ENCODE data around the gene WDR1. TPM values are rescaled to one million over a fixed set of nuclear protein-coding genes. Genes with fewer than 3 reads are reported as not detected.

WDR1 gene
- total RNA-seq, 1 donor from 2014 or later, result 507 TPM

GRCh38 chr4:10115797-10116568 lies 616 bp downstream of the WDR1 start:
- intact Hi-C loops (cut with micrococcal nuclease), result loop anchor here (1.0 to 5.0 kb wide), 7 partner anchors 20 to 1356 kb away; partner anchors contain the start of gene ZNF518B

DNA sequence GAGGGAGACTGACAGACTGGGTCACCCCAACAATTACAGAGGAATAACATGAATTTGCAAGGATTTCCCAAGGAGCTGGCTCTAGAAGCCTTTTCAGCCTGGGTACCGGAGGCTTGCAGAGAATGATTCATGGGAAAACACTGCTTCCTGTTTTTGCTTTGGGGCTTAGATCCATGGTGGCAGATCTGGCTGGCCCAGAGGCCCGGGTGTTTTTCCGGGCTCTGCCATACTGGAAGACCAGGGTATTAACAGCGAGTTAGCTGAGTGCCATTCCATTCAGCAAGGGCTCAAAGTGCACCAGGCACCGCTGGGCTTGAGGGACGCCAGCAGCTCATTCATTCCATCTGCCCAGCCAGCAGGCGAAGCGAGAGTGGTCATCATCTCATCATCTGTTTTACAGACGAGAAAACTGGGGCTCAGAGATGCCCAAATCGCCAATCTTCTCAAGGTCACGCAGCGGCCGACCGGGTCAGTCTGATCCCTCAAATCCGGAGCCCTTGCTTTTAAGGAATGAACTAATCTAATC lies 1.3 kb downstream of the WDR1 start:
- intact Hi-C loops (cut with micrococcal nuclease), result loop anchor here (5.0 kb wide), 4 partner anchors 423 to 1357 kb away; no protein-coding TSS in a partner anchor

DNA sequence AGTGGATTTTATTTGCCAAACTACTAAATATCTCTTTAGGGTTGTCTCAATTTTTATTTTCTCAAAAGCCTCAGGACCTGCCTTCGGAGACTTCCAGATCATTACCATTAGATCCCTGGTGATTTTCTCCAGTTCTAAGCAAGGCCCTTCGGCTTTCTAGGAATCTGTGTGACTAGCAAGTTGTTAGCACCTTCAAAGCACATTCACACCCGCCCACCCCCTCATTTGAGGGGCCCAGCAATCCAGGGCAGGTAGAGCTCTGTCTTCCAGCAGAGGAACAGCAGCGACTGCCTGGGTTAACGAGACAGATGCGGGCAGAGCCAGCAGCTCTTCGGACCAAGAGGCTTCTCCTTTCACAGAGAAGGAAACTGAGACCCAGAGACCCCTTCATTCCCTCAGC lies 2.0 kb downstream of the WDR1 start:
- intact Hi-C loops (cut with micrococcal nuclease), result loop anchor here (5.0 kb wide), 4 partner anchors 422 to 1358 kb away; no protein-coding TSS in a partner anchor

GRCh38 chr4:10114147-10114546 lies 2.5 kb downstream of the WDR1 start:
- intact Hi-C loops (cut with micrococcal nuclease), result no loop called here

DNA sequence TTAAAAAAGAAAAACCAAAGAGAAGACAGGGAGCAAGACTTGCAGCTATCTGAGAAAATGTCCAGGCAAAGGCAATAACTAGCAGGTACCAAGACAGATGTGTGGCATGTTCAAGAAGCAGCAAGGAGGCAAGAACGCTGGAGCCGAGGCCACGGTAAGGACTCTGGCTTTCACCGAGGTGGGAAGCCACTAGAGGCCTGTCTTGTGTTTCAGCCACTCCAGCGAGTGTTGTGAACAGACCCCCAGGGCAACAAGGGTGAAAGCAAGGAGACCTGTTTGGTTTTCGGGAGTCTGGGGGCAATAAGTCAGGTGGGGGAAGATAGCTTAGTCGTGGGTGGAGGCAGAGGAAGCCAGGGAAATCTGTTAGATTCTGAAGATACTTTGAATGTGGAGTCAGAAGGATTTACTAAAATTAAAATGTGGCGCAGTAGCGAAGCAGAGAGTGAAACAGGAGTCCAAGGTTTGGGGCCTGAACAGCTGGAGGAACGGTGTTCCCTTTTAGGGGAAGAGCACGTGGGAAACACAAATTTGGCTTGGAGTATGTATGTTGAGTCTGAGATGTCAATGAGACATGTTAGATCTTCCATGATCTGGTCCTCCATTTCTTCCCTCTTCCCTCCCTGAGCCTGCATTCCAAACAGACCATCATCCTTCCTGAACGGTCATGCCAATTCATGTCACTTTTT lies 3.1 kb downstream of the WDR1 start:
- intact Hi-C loops (cut with micrococcal nuclease), result no loop called here

DNA sequence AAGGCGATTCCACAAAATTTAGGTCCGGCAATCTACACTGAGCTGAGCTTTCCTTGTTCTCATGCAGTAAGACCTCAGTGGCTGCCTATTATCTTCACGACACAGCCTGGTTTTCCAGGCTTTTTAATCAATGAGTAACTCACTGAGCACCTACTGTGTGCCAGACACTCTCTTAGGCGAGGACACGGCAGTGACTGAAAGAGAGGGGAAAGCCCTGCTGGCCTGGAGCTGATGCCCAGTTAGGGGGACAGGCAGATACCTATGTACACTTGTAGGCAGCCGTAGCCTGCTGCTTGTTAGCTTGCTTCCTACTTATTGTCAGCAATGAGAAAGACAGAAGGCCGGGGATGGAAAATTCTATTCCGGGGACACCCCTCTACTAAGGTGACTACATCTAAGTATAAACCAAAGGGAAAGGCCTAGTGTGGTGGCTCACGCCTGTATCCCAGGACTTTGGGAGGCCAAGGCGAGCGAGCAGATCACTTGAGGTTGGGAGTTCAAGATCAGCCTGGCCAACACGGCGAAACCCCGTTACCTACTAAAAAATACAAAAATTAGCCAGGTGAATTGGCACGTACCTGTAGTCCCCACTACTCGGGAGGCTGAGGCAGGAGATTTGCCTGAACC lies 3.8 kb downstream of the WDR1 start:
- intact Hi-C loops (cut with micrococcal nuclease), result no loop called here

GRCh38 chr4:10111067-10111801 lies 5.4 kb downstream of the WDR1 start:
- intact Hi-C loops (cut with micrococcal nuclease), result no loop called here

DNA sequence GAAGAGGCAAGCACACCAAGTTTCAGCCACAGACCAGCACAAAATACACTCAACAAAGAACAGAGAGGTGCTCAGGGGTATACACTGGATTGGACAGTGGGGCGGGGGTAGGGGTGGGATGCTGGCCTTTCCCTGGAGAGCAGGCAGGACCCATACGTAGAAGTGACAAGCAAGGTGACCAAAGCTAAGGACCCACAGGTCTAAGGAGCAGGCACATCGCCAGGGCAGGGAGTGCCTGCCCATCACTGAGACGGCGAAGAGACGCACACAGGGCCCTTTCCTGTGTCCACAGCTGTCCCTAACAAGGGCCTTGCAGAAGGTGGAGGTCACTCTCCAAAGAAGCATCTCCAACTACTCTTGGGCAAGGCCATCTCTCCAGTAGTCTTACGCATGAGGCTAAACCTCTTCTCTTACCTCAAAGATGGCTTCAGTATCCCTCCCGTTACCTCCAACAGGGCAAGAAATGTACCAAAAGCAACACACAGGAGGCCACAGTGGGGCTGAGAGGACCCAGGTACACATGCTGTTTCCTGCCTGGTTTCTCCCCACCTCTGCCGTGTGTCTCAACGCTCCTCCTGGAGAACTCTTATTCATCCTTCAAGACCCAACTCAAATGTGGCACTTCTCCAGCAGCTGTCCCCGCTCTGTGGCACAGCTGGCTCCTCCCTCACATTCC lies 6.5 kb downstream of the WDR1 start:
- intact Hi-C loops (cut with micrococcal nuclease), result no loop called here

DNA sequence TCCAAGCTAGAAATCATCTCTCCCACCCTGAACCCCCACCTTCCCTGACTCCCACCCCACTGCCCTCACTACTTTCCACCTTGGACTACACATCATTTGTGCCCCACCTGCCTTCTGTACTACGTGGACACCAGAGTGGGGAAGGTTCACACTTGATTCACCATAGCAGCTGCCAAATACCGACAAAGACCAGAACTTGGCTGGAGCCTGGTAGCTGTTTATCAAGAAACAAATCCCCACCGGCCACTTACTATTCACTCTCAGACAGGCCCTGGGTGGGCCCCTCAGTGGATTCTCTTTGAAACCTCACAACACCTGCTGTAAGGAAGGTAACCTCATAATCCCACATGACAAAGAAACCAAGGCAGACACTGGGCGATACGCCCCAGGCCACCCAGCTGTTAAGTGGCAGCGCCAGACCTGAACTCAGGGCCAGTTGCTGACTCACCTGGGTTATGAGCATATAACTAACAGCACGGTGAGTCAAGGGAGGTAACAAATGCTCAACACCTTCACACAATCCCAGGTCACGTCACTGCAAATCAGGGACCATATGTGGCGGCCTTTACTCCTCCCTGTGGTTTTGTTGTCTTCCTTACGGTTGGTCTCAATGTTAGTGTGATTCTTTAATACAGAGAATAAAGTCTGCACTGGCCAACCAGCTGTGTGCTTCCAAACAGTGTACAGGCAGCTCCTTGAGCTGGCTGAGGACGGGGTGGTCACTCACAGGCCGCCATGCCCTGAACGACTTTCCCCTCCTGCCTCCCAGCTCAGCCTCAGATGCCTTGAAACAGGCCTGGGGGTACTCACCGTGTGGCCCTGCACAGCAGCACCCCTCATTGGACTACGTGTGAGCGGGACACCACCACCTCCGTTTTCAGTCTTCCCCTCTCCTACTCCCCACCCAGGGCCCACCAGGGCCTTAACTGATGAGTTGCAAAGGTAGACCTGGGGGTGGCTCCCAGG lies 7.5 kb downstream of the WDR1 start:
- intact Hi-C loops (cut with micrococcal nuclease), result no loop called here

DNA sequence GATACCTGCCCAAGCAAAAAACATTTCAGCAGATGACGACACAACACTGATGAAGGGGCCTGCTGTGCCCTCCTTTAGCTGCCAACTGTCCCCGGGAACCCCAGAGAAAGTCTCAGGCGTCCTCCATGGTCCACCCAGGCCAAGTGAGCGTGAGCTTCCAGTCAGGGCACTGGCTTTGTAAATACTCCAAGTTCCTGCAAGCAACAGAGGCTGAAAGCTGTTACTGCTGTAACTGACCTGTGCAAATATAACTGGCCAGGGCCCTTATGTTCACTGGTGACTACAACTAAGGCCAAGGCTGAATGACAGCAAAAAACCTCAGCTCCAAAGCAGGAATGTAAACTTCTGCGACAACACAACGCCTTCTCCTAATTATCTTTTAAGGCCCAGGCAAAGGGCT lies 8.2 kb downstream of the WDR1 start:
- intact Hi-C loops (cut with micrococcal nuclease), result no loop called here

DNA sequence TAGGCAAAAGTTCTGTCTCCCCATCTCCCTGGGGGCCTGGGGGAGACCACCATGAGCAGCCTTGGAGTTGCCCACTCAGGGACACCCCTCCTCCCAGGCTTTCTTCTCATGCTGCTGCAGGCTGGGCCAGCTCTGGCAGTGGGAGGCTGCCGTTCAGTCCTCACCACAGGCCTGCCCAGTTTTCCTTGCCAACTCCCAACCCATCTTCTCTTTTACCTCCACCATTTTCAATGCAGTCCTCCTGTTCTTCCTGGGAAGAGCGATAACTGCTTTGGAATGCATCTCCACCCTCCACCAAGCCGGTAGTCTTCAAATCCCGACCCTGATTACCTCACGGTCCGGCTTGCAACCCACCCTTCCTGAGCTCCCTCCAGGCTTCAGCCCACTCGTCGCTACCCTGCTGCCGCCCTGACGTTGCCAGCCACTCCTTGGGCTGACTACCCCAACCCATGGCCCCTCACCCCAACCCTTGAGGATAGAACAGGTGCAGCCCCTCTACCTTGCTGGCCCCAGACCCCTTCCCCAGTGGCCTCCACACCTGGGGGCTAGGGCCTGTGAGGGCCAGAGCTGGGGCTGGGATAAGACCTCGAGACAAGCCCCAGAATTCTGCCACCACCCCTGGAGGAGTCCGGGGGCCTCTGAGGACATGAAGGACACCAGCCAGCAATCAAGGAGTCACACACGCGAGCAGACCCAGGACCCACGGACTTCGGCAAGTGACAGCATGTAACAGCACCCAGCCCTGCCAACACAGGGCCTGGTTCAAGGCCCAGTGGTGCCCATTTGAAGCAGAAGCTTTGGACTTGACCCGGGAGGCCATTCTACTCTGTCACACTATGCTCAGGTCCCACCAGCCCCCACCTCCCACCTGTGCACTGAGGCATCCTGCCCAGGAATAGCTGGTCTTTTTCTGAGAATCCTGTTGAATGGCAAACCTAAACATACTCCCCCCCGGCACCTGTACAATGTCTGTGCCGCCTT lies 9.2 kb downstream of the WDR1 start:
- intact Hi-C loops (cut with micrococcal nuclease), result no loop called here

GRCh38 chr4:10106421-10107039 lies 10.1 kb downstream of the WDR1 start:
- intact Hi-C loops (cut with micrococcal nuclease), result loop anchor here (1.0 kb wide), 1 partner anchor 10 kb away; no protein-coding TSS in a partner anchor

DNA sequence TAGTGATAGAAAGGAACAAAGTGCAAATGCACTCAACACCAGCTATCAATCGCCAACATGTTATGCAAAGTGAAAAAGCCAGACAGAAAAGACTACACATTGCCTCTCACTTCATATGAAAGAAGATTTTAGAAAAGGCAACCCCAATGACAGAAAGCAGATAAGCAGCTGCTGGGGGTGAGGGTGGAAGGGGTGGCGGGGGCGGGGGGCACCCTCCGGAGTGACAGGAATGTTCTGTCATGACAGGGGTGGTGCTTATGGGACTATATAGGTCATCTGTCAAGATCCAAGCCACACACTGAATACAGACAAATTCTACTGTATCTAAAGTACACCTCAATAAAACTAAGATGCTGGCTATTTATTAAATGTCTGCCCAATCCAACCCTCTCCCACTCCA lies 10.7 kb downstream of the WDR1 start:
- intact Hi-C loops (cut with micrococcal nuclease), result loop anchor here (1.0 kb wide), 1 partner anchor 10 kb away; no protein-coding TSS in a partner anchor

- intact Hi-C loops (cut with micrococcal nuclease), result no loop called here
These were observed 11.2 kb downstream of the WDR1 start for GRCh38 chr4:10105421-10105820.

DNA sequence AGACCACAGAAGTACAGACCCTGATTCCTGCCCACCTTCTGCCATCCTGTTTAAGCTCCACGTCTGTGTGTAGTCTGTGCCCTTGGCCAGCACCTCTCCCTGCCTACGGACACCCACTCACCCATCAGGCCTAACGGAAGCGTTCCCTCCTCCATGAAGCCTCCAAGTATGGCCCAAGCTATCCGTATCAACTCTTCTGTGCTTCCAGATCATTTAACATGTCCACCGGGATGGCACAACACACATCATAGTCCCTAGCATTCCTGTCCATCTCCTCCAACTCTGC lies 11.7 kb downstream of the WDR1 start:
- intact Hi-C loops (cut with micrococcal nuclease), result no loop called here

DNA sequence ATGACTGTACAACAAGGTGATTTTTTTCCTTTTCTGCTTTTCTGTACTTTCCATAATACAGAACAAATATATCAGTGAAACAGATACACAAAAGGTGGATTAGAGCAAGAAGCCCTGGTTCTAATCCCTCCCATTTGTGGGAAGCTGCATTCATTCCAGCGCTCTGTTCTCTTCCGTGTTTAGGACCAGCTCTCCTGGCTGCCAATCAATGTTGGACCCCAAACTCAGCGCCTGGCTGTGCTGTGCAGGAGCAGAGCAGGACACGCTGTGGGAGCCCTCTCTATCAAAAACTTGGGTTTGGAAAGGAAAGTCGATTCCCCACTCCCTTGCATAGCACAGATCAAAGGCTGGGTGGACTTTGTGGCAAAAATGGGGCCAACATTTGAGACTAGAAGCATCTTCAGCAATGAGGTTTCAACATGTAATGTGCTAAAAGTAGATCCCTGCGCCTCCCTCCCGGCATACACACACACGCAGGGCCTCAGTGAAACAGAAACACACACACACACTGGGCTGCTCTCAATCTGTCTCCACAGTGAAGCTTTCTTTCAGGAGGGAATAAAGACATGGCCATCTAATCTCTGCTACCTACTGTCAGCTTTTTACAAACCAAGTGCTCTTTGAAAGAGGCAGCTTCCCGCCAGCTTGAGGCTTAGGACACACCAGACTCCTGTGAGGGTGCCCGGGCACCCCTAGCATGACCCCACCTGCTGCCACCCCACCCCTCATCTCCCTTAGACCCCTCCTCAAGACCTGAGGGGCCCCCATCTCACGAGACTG lies 12.2 kb downstream of the WDR1 start:
- intact Hi-C loops (cut with micrococcal nuclease), result no loop called here

All from T-helper 2 cell treated with Interferon-gamma antibody and Interleukin-4, amounts not matched to agents 100 ng/mL and 5 ng/mL, for 36 hours (primary cell).